ENCODE measurements around the gene SEC14L5.

DNA sequence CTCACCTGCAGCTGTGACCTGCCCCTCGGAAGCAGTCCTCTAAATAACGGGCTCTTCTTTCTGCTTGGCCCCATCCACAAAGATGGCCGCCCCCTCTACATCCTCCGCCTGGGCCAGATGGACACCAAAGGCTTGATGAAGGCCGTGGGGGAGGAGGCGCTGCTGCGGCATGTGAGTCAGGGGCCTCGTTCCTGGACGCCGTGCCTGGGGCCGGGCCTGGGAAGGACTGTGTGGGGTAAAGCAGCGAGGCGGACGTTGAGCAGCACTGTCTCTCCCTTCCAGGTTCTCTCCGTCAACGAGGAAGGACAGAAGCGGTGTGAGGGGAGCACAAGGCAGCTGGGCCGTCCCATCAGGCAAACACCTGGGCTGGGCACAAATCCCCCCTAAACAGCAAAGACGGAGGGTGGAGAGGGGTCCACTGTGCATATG is 42.5 kb downstream of the SEC14L5 start:
- TF ChIP-seq, protein P1, sequence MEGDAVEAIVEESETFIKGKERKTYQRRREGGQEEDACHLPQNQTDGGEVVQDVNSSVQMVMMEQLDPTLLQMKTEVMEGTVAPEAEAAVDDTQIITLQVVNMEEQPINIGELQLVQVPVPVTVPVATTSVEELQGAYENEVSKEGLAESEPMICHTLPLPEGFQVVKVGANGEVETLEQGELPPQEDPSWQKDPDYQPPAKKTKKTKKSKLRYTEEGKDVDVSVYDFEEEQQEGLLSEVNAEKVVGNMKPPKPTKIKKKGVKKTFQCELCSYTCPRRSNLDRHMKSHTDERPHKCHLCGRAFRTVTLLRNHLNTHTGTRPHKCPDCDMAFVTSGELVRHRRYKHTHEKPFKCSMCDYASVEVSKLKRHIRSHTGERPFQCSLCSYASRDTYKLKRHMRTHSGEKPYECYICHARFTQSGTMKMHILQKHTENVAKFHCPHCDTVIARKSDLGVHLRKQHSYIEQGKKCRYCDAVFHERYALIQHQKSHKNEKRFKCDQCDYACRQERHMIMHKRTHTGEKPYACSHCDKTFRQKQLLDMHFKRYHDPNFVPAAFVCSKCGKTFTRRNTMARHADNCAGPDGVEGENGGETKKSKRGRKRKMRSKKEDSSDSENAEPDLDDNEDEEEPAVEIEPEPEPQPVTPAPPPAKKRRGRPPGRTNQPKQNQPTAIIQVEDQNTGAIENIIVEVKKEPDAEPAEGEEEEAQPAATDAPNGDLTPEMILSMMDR (IDR thresholded peaks at IDR 0.05) = no peak
- TF ChIP-seq POLR2A (IDR thresholded peaks at IDR 0.05; ENCODE audit: low read depth) (no peak), EP300 (IDR thresholded peaks at IDR 0.05) (no peak)

Measured in esophagus muscularis mucosa (tissue), 4 donors.